Activated CD8-positive, alpha-beta memory T cell treated with anti-CD3 and anti-CD28 coated beads for 48 hours (primary cell): Measurements from ENCODE around the gene RETREG2.
"Not testable (repeated sequence)": the region's sequence is repeated elsewhere in the genome, so short reads cannot be mapped to it uniquely, and the experiment has no call there.

ENCODE experiments used
- DNase-seq, 3 experiments: peaks; one replicate each; pipeline ENCODE4 v3.0.0-alpha.2; 2020; ENCODE audit warnings: low read depth in 2 of 3, low spot score in 2 of 3

Gene RETREG2

GRCh38 chr2:219186754-219187456, 8.8 kb downstream of the RETREG2 start:
- DNase-seq: no peak

GRCh38 chr2:219197388-219197787, 19.3 kb downstream of the RETREG2 start:
- DNase-seq: no peak

- DNase-seq: no peak
Measured at GRCh38 chr2:219198974-219199373, 20.9 kb downstream of the RETREG2 start.

- no peak for DNase-seq
Measured at GRCh38 chr2:219199470-219200211, 21.6 kb downstream of the RETREG2 start.

- not testable (repeated sequence) for DNase-seq
Measured at GRCh38 chr2:219200502-219201326, 22.6 kb downstream of the RETREG2 start.

- DNase-seq: not testable (repeated sequence)
Measured at GRCh38 chr2:219201331-219201730, 23.3 kb downstream of the RETREG2 start.

- DNase-seq: no peak
Measured at GRCh38 chr2:219204425-219205164, 26.5 kb downstream of the RETREG2 start.

- DNase-seq: no peak
Measured at GRCh38 chr2:219205165-219205538, 27.1 kb downstream of the RETREG2 start.

- no peak for DNase-seq
Measured at GRCh38 chr2:219205981-219206327, 27.9 kb downstream of the RETREG2 start.

GRCh38 chr2:219206328-219207133, 28.5 kb downstream of the RETREG2 start, which contains the start of gene ZFAND2B:
Gene ZFAND2B (plus strand): TSS chr2:219206782. CDS start chr2:219206988, 206 bp downstream.
- peak; percentile 87 to 90 (median 88) for DNase-seq

- DNase-seq: no peak
Measured at GRCh38 chr2:219207134-219207883, 29.2 kb downstream of the RETREG2 start.

GRCh38 chr2:219207884-219208740, 30.0 kb downstream of the RETREG2 start:
- DNase-seq: no peak

GRCh38 chr2:219209236-219210195, 31.4 kb downstream of the RETREG2 start:
- no peak for DNase-seq

GRCh38 chr2:219210196-219210885, 32.3 kb downstream of the RETREG2 start:
- DNase-seq: no peak

GRCh38 chr2:219210886-219211362, 32.8 kb downstream of the RETREG2 start:
- no peak for DNase-seq

- DNase-seq: no peak
Measured at GRCh38 chr2:219213026-219213415, 34.9 kb downstream of the RETREG2 start.
